H9 (cell line): Measurements from ENCODE around the gene NKD2. TPM values are rescaled to one million over a fixed set of nuclear protein-coding genes. Genes with fewer than 3 reads are reported as not detected.

Experiments
- DNase-seq: peaks from one replicate; pipeline ENCODE4 v3.0.0-alpha.2; 2017
- H2AFZ ChIP-seq: one replicate; pipeline ENCODE4 v1.6.1; 2013; ENCODE audit warnings: mild to moderate bottlenecking, low read length, control low read depth, moderate library complexity
- H2AK5ac ChIP-seq: 2 replicates; pipeline ENCODE4 v1.6.1; 2013; ENCODE audit warnings: low read length, control low read depth, mixed read lengths; ENCODE audit not compliant: insufficient read length
- H2BK120ac ChIP-seq: one replicate; pipeline ENCODE4 v1.6.1; 2013; ENCODE audit warnings: low read depth, mild to moderate bottlenecking, low read length, control low read depth, inconsistent platforms; ENCODE audit not compliant: poor library complexity, severe bottlenecking
- H2BK12ac ChIP-seq: 2 replicates; pipeline ENCODE4 v1.6.1; 2013; ENCODE audit warnings: low read length, control low read depth, mixed read lengths, low read depth; ENCODE audit not compliant: insufficient read length
- H2BK15ac ChIP-seq: 2 replicates; pipeline ENCODE4 v1.6.1; 2013; ENCODE audit warnings: low read depth, low read length, control low read depth
- H2BK20ac ChIP-seq: one replicate; pipeline ENCODE4 v1.6.1; 2013; ENCODE audit warnings: low read depth, mild to moderate bottlenecking, low read length, control low read depth, inconsistent platforms; ENCODE audit not compliant: poor library complexity, severe bottlenecking
- H2BK5ac ChIP-seq: 2 replicates; pipeline ENCODE4 v1.6.1; 2013; ENCODE audit warnings: low read length, control low read depth, mixed read lengths; ENCODE audit not compliant: insufficient read length
- H3K14ac ChIP-seq: 2 replicates; pipeline ENCODE4 v1.6.1; 2013; ENCODE audit warnings: low read length, control low read depth; ENCODE audit not compliant: insufficient read depth
- H3K18ac ChIP-seq: 2 replicates; pipeline ENCODE4 v1.6.1; 2013; ENCODE audit warnings: low read depth, mild to moderate bottlenecking, mixed read lengths, low read length, control low read depth; ENCODE audit not compliant: insufficient read length
- H3K23ac ChIP-seq: 2 replicates; pipeline ENCODE4 v1.6.1; 2013; ENCODE audit warnings: low read length, control low read depth, mixed read lengths, low read depth; ENCODE audit not compliant: insufficient read length
- H3K23me2 ChIP-seq: 2 replicates; pipeline ENCODE4 v1.6.1; 2013; ENCODE audit warnings: low read depth, mild to moderate bottlenecking, mixed read lengths, low read length, control low read depth; ENCODE audit not compliant: insufficient read length, poor library complexity, severe bottlenecking
- H3K27ac ChIP-seq: 2 replicates; pipeline ENCODE4 v1.5.1; 2013; ENCODE audit warnings: low read length, control low read depth, mixed read lengths, low read depth; ENCODE audit not compliant: insufficient read length
- H3K27me3 ChIP-seq: 2 replicates; pipeline ENCODE4 v1.6.1; 2013; ENCODE audit warnings: low read length, control low read depth, inconsistent platforms; ENCODE audit not compliant: insufficient read depth
- H3K4ac ChIP-seq: 2 replicates; pipeline ENCODE4 v1.6.1; 2013; ENCODE audit warnings: low read depth, mild to moderate bottlenecking, control low read depth, inconsistent platforms, low read length, moderate library complexity
- H3K4me1 ChIP-seq: 2 replicates; pipeline ENCODE4 v1.6.1; 2013; ENCODE audit warnings: low read length, control low read depth, inconsistent platforms; ENCODE audit not compliant: insufficient read depth
- H3K4me2 ChIP-seq: 2 replicates; pipeline ENCODE4 v1.6.1; 2013; ENCODE audit warnings: low read length, control low read depth, mixed read lengths; ENCODE audit not compliant: insufficient read length, insufficient read depth
- H3K56ac ChIP-seq: 2 replicates; pipeline ENCODE4 v1.6.1; 2013; ENCODE audit warnings: low read depth, mild to moderate bottlenecking, mixed read lengths, low read length, control low read depth; ENCODE audit not compliant: insufficient read length
- H3K79me1 ChIP-seq: 2 replicates; pipeline ENCODE4 v1.6.1; 2013; ENCODE audit warnings: low read depth, mild to moderate bottlenecking, moderate library complexity, low read length, control low read depth, inconsistent platforms; ENCODE audit not compliant: insufficient read depth, poor library complexity, severe bottlenecking
- H3K79me2 ChIP-seq: 2 replicates; pipeline ENCODE4 v1.6.1; 2013; ENCODE audit warnings: low read length, control low read depth, inconsistent platforms; ENCODE audit not compliant: insufficient read depth
- H3K9ac ChIP-seq: 2 replicates; pipeline ENCODE4 v1.6.1; 2013; ENCODE audit warnings: low read length, control low read depth, mixed read lengths; ENCODE audit not compliant: insufficient read length; ENCODE audit errors: extremely low read depth
- H3K9me3 ChIP-seq: one replicate; pipeline ENCODE4 v1.6.1; 2013; ENCODE audit warnings: low read depth, low read length, inconsistent platforms; ENCODE audit not compliant: control insufficient read depth
- H3T11ph ChIP-seq: one replicate; pipeline ENCODE4 v1.6.1; 2013; ENCODE audit warnings: mild to moderate bottlenecking, low read length, control low read depth, inconsistent platforms
- H4K20me1 ChIP-seq: one replicate; pipeline ENCODE4 v1.6.1; 2013; ENCODE audit not compliant: control insufficient read depth, insufficient read length, insufficient read depth
- H4K5ac ChIP-seq: 2 replicates; pipeline ENCODE4 v1.6.1; 2013; ENCODE audit warnings: low read depth, mild to moderate bottlenecking, mixed read lengths, low read length, control low read depth; ENCODE audit not compliant: insufficient read length
- H4K8ac ChIP-seq: replicated peaks from 2 replicates; pipeline ENCODE4 v1.6.1; 2013; ENCODE audit warnings: low read length, control low read depth, mixed read lengths, low read depth; ENCODE audit not compliant: insufficient read length
- H4K91ac ChIP-seq: 2 replicates; pipeline ENCODE4 v1.6.1; 2013; ENCODE audit warnings: low read depth, mild to moderate bottlenecking, moderate library complexity, mixed read lengths, low read length, control low read depth; ENCODE audit not compliant: insufficient read length
- H3K27ac Mint-ChIP-seq, 3 experiments: 2 replicates in 2 of 3; 3 replicates in 1 of 3; pipeline ENCODE4 v1.8.0; 2020 to 2021; ENCODE audit warnings: mixed read lengths in 3 of 3, mild to moderate bottlenecking in 1 of 3, moderate library complexity in 1 of 3
- H3K27me3 Mint-ChIP-seq: 2 replicates; pipeline ENCODE4 v1.8.0; 2021; ENCODE audit warnings: low read depth, mild to moderate bottlenecking, moderate library complexity, mixed read lengths
- H3K36me3 Mint-ChIP-seq, 3 experiments: 2 replicates in 2 of 3; 3 replicates in 1 of 3; pipeline ENCODE4 v1.8.0; 2020 to 2021; ENCODE audit warnings: low read depth in 3 of 3, mixed read lengths in 3 of 3; ENCODE audit not compliant: insufficient read depth in 1 of 3
- H3K4me1 Mint-ChIP-seq, 2 experiments: 2 replicates each; pipeline ENCODE4 v1.8.0; 2020; ENCODE audit warnings: mixed read lengths in 2 of 2
- H3K4me3 Mint-ChIP-seq, 2 experiments: 2 replicates in 1 of 2; 3 replicates in 1 of 2; pipeline ENCODE4 v1.8.0; 2020 to 2021; ENCODE audit warnings: mild to moderate bottlenecking in 2 of 2, mixed read lengths in 2 of 2, moderate library complexity in 1 of 2
- H3K9me3 Mint-ChIP-seq, 2 experiments: 2 replicates in 1 of 2; 3 replicates in 1 of 2; pipeline ENCODE4 v1.8.0; 2020; ENCODE audit warnings: mild to moderate bottlenecking in 2 of 2, mixed read lengths in 2 of 2, moderate library complexity in 1 of 2
- WGBS: extraction: QIAGEN DNeasy Blood & Tissue Kit; methylation state at CpG from one replicate; pipeline ENCODE4 v1.1.7; 2013; ENCODE audit warnings: missing lambda C conversion rate, low lambda C conversion rate, mixed read lengths; ENCODE audit not compliant: insufficient read length; ENCODE audit errors: extremely low coverage; 5-methylcytosine and 5-hydroxymethylcytosine counted together
- total RNA-seq: library from RNA; stranded (reverse); gene quantifications from 2 replicates; pipeline ENCODE4 v1.2.1, GENCODE V29; 2021
- TF ChIP-seq, protein P1 (sequence below): fragments of 200-600 bp; sonication (generic); conservative IDR thresholded peaks from 3 replicates; pipeline ENCODE4 v1.8.0; 2021; ENCODE audit warnings: antibody characterized with exemption, mild to moderate bottlenecking

Gene NKD2
- total RNA-seq, 1 experiment from 2014 or later = 7.3 TPM

DNA sequence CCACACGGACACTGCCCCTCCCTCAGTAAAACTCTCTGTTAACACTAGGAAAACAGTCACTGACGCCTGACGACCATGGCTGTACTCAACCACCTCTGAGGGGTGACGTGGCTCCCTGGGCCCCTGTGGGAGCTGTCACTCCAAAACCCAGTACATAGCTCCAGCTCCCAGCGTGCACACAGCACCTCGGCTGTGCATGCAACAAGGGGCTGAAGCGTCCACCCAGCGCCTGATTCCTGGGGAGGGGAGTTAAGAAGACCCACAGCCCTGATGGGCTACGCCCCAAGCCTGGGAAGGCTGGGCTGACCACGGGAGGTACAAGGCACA, 66.9 kb downstream of the NKD2 start:
- no peaks in the 10 kb centered on the region for H3K79me1 ChIP-seq
- H2AK5ac ChIP-seq = no peak overlapping the region
- no peaks in the 10 kb centered on the region for H3K4me1 ChIP-seq
- no peak overlapping the region for H3K14ac ChIP-seq
- H3K56ac ChIP-seq = no peak overlapping the region
- no peak overlapping the region for H2AFZ ChIP-seq
- DNase-seq = no peak
- H4K8ac ChIP-seq = no peak overlapping the region
- no peak overlapping the region for H3K23ac ChIP-seq
- Mint-ChIP-seq H3K27ac (no peak overlapping the region), H3K4me1 (no peaks in the 10 kb centered on the region), H3K9me3 (no peaks in the 10 kb centered on the region), H3K36me3 (peaks cover 0 to 21% (median 18%) of the 10 kb centered on the region in 3 experiments; a peak in 5 of 7 replicates), H3K27me3 (no peaks in the 10 kb centered on the region), H3K4me3 (no peak overlapping the region)
- WGBS = no CpG with 5 or more reads among the region's 10 CpGs
- no peak overlapping the region for H2BK120ac ChIP-seq
- no peaks in the 10 kb centered on the region for H3K9me3 ChIP-seq
- no peak overlapping the region for H4K91ac ChIP-seq
- H2BK15ac ChIP-seq = no peak overlapping the region
- H3K4ac ChIP-seq = no peak overlapping the region
- TF ChIP-seq, protein P1, sequence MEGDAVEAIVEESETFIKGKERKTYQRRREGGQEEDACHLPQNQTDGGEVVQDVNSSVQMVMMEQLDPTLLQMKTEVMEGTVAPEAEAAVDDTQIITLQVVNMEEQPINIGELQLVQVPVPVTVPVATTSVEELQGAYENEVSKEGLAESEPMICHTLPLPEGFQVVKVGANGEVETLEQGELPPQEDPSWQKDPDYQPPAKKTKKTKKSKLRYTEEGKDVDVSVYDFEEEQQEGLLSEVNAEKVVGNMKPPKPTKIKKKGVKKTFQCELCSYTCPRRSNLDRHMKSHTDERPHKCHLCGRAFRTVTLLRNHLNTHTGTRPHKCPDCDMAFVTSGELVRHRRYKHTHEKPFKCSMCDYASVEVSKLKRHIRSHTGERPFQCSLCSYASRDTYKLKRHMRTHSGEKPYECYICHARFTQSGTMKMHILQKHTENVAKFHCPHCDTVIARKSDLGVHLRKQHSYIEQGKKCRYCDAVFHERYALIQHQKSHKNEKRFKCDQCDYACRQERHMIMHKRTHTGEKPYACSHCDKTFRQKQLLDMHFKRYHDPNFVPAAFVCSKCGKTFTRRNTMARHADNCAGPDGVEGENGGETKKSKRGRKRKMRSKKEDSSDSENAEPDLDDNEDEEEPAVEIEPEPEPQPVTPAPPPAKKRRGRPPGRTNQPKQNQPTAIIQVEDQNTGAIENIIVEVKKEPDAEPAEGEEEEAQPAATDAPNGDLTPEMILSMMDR = no peak
- no peaks in the 10 kb centered on the region for H4K20me1 ChIP-seq
- H3K4me2 ChIP-seq = no peak overlapping the region
- no peak overlapping the region for H3K18ac ChIP-seq
- no peak overlapping the region for H2BK20ac ChIP-seq
- H3K9ac ChIP-seq = no peak overlapping the region
- H3K27me3 ChIP-seq = no peaks in the 10 kb centered on the region
- no peak overlapping the region for H2BK12ac ChIP-seq
- H3K27ac ChIP-seq = no peak overlapping the region
- no peaks in the 10 kb centered on the region; the same call in 1 of the 2 replicates for H3K79me2 ChIP-seq
- no peaks in the 10 kb centered on the region for H3K23me2 ChIP-seq
- no peak overlapping the region for H2BK5ac ChIP-seq
- H3T11ph ChIP-seq = no peak overlapping the region
- no peak overlapping the region for H4K5ac ChIP-seq
